H1 (cell line): Measurements from ENCODE around the gene ADGRG2. TPM values are rescaled to one million over a fixed set of nuclear protein-coding genes. Genes with fewer than 3 reads are reported as not detected.

Source experiments
- CTCF ChIA-PET: fragments of 300-600 bp; sonication (Branson Sonifier 250); formaldehyde crosslinking; loops from one replicate; lab custom pipeline; 2021; ENCODE audit not compliant: partially characterized antibody; lab: Charles Lee
- POLR2A ChIA-PET: fragments of 300-600 bp; sonication (Branson Sonifier 250); formaldehyde crosslinking; loops from one replicate; lab custom pipeline; 2021; ENCODE audit warnings: inconsistent platforms; ENCODE audit not compliant: partially characterized antibody; lab: Charles Lee
- DNase-seq, 2 experiments: peaks; one replicate each; pipeline versions ENCODE4 v3.0.0 to v3.0.0-alpha.2; 2010 to 2022; ENCODE audit warnings: low spot score in 2 of 2, low read depth in 1 of 2, mixed read lengths in 1 of 2
- FAIRE-seq: peaks from 2 replicates; lab custom pipeline; 2011; peaks lifted over from hg19 to GRCh38; lab: Jason Lieb, UNC
- H2AFZ ChIP-seq: 2 replicates; pipeline ENCODE4 v1.8.1; 2012; ENCODE audit warnings: low read length, inconsistent platforms
- H2AK5ac ChIP-seq: 2 replicates; pipeline ENCODE4 v1.6.1; 2013; ENCODE audit warnings: low read depth, low read length
- H2BK120ac ChIP-seq: replicated peaks from 2 replicates; pipeline ENCODE3; 2013; ENCODE audit warnings: low read depth, low read length, inconsistent platforms
- H2BK12ac ChIP-seq: 2 replicates; pipeline ENCODE4 v1.6.1; 2013; ENCODE audit warnings: low read depth, low read length
- H2BK15ac ChIP-seq: 2 replicates; pipeline ENCODE4 v1.6.1; 2013; ENCODE audit warnings: low read length
- H2BK20ac ChIP-seq: 2 replicates; pipeline ENCODE4 v1.6.1; 2013; ENCODE audit warnings: low read length
- H2BK5ac ChIP-seq: 2 replicates; pipeline ENCODE4 v1.6.1; 2013; ENCODE audit warnings: low read depth, low read length
- H3K14ac ChIP-seq: 2 replicates; pipeline ENCODE4 v1.6.1; 2013; ENCODE audit warnings: inconsistent platforms; ENCODE audit not compliant: insufficient read length
- H3K18ac ChIP-seq: 2 replicates; pipeline ENCODE4 v1.6.1; 2013; ENCODE audit warnings: low read length; ENCODE audit errors: extremely low read depth
- H3K23ac ChIP-seq: 2 replicates; pipeline ENCODE4 v1.6.1; 2013; ENCODE audit warnings: inconsistent platforms; ENCODE audit not compliant: insufficient read length
- H3K23me2 ChIP-seq: 2 replicates; pipeline ENCODE4 v1.6.1; 2013; ENCODE audit warnings: low read depth, low read length
- H3K27ac ChIP-seq: 2 replicates; pipeline ENCODE4 v1.6.1; 2011; ENCODE audit warnings: low read depth, low read length, inconsistent platforms
- H3K27me3 ChIP-seq, 4 experiments: replicated peaks in 1 of 4; 1 replicate in 1 of 4; 2 replicates in 3 of 4; pipeline versions ENCODE4 v1.6.1 to v1.8.1; 2011 to 2013; ENCODE audit warnings: low read length in 3 of 4, mild to moderate bottlenecking in 3 of 4, inconsistent platforms in 2 of 4, mixed read lengths in 2 of 4, moderate library complexity in 1 of 4; ENCODE audit not compliant: control insufficient read depth in 3 of 4, insufficient read depth in 3 of 4; ENCODE audit errors: extremely low read depth in 1 of 4
- H3K36me3 ChIP-seq, 4 experiments: 2 replicates each; pipeline versions ENCODE4 v1.6.1 to v1.8.1; 2011 to 2013; ENCODE audit warnings: mild to moderate bottlenecking in 4 of 4, low read length in 3 of 4, moderate library complexity in 2 of 4, control low read depth in 1 of 4, inconsistent platforms in 1 of 4; ENCODE audit not compliant: insufficient read depth in 4 of 4, control insufficient read depth in 2 of 4
- H3K4ac ChIP-seq: replicated peaks from 2 replicates; pipeline ENCODE3; 2013; ENCODE audit warnings: low read length, low read depth, mixed read lengths, inconsistent platforms; ENCODE audit not compliant: insufficient read length
- H3K4me1 ChIP-seq, 4 experiments: replicated peaks in 1 of 4; 1 replicate in 1 of 4; 2 replicates in 3 of 4; pipeline versions ENCODE4 v1.6.1 to v1.8.1; 2011 to 2013; ENCODE audit warnings: low read length in 3 of 4, inconsistent platforms in 2 of 4, mixed read lengths in 1 of 4; ENCODE audit not compliant: insufficient read depth in 4 of 4, control insufficient read depth in 3 of 4
- H3K4me2 ChIP-seq, 2 experiments: 2 replicates each; pipeline versions ENCODE4 v1.6.1 to v1.8.1; 2011 to 2013; ENCODE audit warnings: low read depth in 2 of 2, low read length in 2 of 2, control low read depth in 1 of 2, inconsistent platforms in 1 of 2, mild to moderate bottlenecking in 1 of 2; ENCODE audit not compliant: insufficient read depth in 1 of 2
- H3K4me3 ChIP-seq, 4 experiments: fragments of 200-600, 300-600 bp in 1 of 4; sonication (generic), shearing (Covaris generic), sonication (Bioruptor Twin) in 1 of 4; 2 replicates each; pipeline versions ENCODE4 v1.5.1 to v1.8.1; 2011 to 2016; ENCODE audit warnings: low read length in 4 of 4, low read depth in 3 of 4, control low read depth in 2 of 4, inconsistent platforms in 2 of 4, mild to moderate bottlenecking in 2 of 4, mixed read lengths in 1 of 4, moderate library complexity in 1 of 4; ENCODE audit not compliant: insufficient read depth in 2 of 4; ENCODE audit errors: extremely low read depth in 1 of 4
- H3K56ac ChIP-seq: replicated peaks from 2 replicates; pipeline ENCODE3; 2013; ENCODE audit warnings: low read depth, mild to moderate bottlenecking, mixed read lengths, low read length, inconsistent platforms; ENCODE audit not compliant: insufficient read length
- H3K79me1 ChIP-seq: 2 replicates; pipeline ENCODE4 v1.6.1; 2013; ENCODE audit warnings: low read depth, low read length, control low read depth
- H3K79me2 ChIP-seq, 2 experiments: 2 replicates each; pipeline versions ENCODE4 v1.6.1 to v1.8.1; 2012 to 2013; ENCODE audit warnings: low read length in 2 of 2, mild to moderate bottlenecking in 2 of 2, inconsistent platforms in 1 of 2; ENCODE audit not compliant: insufficient read depth in 2 of 2, control insufficient read depth in 1 of 2
- H3K9ac ChIP-seq, 4 experiments: replicated peaks in 1 of 4; 1 replicate in 1 of 4; 2 replicates in 3 of 4; pipeline versions ENCODE4 v1.6.1 to v1.8.1; 2011 to 2013; ENCODE audit warnings: low read depth in 3 of 4, low read length in 3 of 4, control low read depth in 2 of 4, mild to moderate bottlenecking in 2 of 4, moderate library complexity in 2 of 4, inconsistent platforms in 1 of 4; ENCODE audit errors: extremely low read depth in 1 of 4
- H3K9me3 ChIP-seq, 2 experiments: 2 replicates each; pipeline versions ENCODE4 v1.6.1 to v1.8.1; 2012 to 2013; ENCODE audit warnings: mild to moderate bottlenecking in 2 of 2, moderate library complexity in 2 of 2, control low read depth in 1 of 2, inconsistent platforms in 1 of 2, low read depth in 1 of 2, low read length in 1 of 2, mixed read lengths in 1 of 2; ENCODE audit not compliant: insufficient read depth in 2 of 2
- H4K20me1 ChIP-seq, 2 experiments: replicated peaks in 1 of 2; 2 replicates each; pipeline versions ENCODE3 to v1.8.1; 2011 to 2013; ENCODE audit warnings: inconsistent platforms in 2 of 2, low read length in 2 of 2, mild to moderate bottlenecking in 1 of 2; ENCODE audit not compliant: insufficient read depth in 2 of 2, control insufficient read depth in 1 of 2
- H4K5ac ChIP-seq: 2 replicates; pipeline ENCODE4 v1.6.1; 2013; ENCODE audit warnings: low read length, low read depth, mixed read lengths, inconsistent platforms; ENCODE audit not compliant: insufficient read length
- H4K8ac ChIP-seq: 2 replicates; pipeline ENCODE4 v1.8.0; 2013; ENCODE audit warnings: mild to moderate bottlenecking, moderate library complexity, low read length, inconsistent platforms; ENCODE audit not compliant: insufficient read depth; ENCODE audit errors: extremely low read depth
- H4K91ac ChIP-seq: replicated peaks from 2 replicates; pipeline ENCODE3; 2013; ENCODE audit warnings: low read length, mixed read lengths, inconsistent platforms; ENCODE audit not compliant: insufficient read length
- CTCF ChIP-seq, 3 experiments: IDR thresholded peaks; 1 replicate in 2 of 3; 2 replicates in 1 of 3; pipeline versions ENCODE4 v1.5.1 to v1.6.1; 2011; ENCODE audit warnings: low read length in 3 of 3, mild to moderate bottlenecking in 3 of 3, inconsistent platforms in 2 of 3, low read depth in 1 of 3, moderate library complexity in 1 of 3; ENCODE audit not compliant: insufficient read depth in 1 of 3; ENCODE audit errors: control extremely low read depth in 1 of 3
- GABPA ChIP-seq: IDR thresholded peaks from 2 replicates; pipeline ENCODE4 v1.6.1; 2011; ENCODE audit warnings: mild to moderate bottlenecking, low read length, moderate library complexity, borderline replicate concordance; ENCODE audit not compliant: insufficient read depth
- JUND ChIP-seq: IDR thresholded peaks from 2 replicates; pipeline ENCODE4 v1.6.1; 2011; ENCODE audit warnings: mild to moderate bottlenecking, improper control_type of control experiment, low read length
- NRF1 ChIP-seq: IDR thresholded peaks from 2 replicates; pipeline ENCODE4 v1.6.1; 2011; ENCODE audit warnings: mild to moderate bottlenecking, low read depth, low read length, improper control_type of control experiment
- SIN3A ChIP-seq, 2 experiments: IDR thresholded peaks in 1 of 2; conservative IDR thresholded peaks in 1 of 2; 2 replicates each; pipeline ENCODE4 v1.6.1; 2011 to 2012; ENCODE audit warnings: low read length in 2 of 2, improper control_type of control experiment in 1 of 2, low read depth in 1 of 2, mild to moderate bottlenecking in 1 of 2
- SP1 ChIP-seq: IDR thresholded peaks from 2 replicates; pipeline ENCODE4 v1.6.1; 2011; ENCODE audit warnings: low read depth, low read length
- YY1 ChIP-seq: IDR thresholded peaks from 2 replicates; pipeline ENCODE4 v1.6.1; 2011; ENCODE audit warnings: low read depth, mild to moderate bottlenecking, low read length
- WGBS, 2 experiments: shearing (Covaris generic) in 1 of 2; methylation state at CpG; one replicate each; pipeline versions ENCODE4 v1.1.6 to v1.1.7; 2013 to 2015; ENCODE audit warnings: low lambda C conversion rate in 2 of 2, mixed read lengths in 2 of 2, inconsistent platforms in 1 of 2, low coverage in 1 of 2, missing lambda C conversion rate in 1 of 2; ENCODE audit not compliant: insufficient replicate concordance in 2 of 2, insufficient coverage in 1 of 2, insufficient read length in 1 of 2; ENCODE audit errors: extremely low coverage in 1 of 2, missing lambda C conversion rate in 1 of 2; 5-methylcytosine and 5-hydroxymethylcytosine counted together
- polyA plus RNA-seq, 7 experiments: library from polyadenylated mRNA; depleted of rRNA in 3 of 7; stranded (reverse) in 5 of 7; unstranded in 2 of 7; fragments of >200 nt in 5 of 7; fragments of 200-250 nt in 2 of 7; gene quantifications; 1 replicate in 5 of 7; 2 replicates in 1 of 7; 4 replicates in 1 of 7; pipeline versions ENCODE4 v1.2.1 to v1.2.3, GENCODE V29; 2011 to 2013; ENCODE audit warnings: missing spikeins in 2 of 7, mixed read lengths in 2 of 7
- total RNA-seq: library from RNA; stranded (reverse); fragmentation: NEBNext Ultra II Directional; extraction: Animal tissue kit (Norgen Biotek cat#: 25700); gene quantifications from 2 replicates; pipeline ENCODE4 v1.2.1, GENCODE V29; 2021

Gene ADGRG2
- total and polyA plus RNA-seq, 2 of the 8 experiments (the other 6 are each of a cell fraction or from before 2014, with no cell fraction given): 8.9 to 13.3 TPM

- Histone ChIP-seq H2BK15ac (no peak overlapping the region), H4K5ac (no peak overlapping the region), H3K23me2 (no peaks in the 10 kb centered on the region), H2BK20ac (no peak overlapping the region), H3K14ac (no peak overlapping the region), H3K4ac (no peak overlapping the region), H4K20me1 (no peaks in the 10 kb centered on the region), H3K79me2 (no peaks in the 10 kb centered on the region), H4K91ac (no peak overlapping the region), H2BK120ac (no peak overlapping the region), H2AFZ (no peak overlapping the region), H3K27ac (no peak overlapping the region), H3K18ac (no peak overlapping the region), H2BK12ac (no peak overlapping the region), H3K4me2 (peak overlapping the region; percentile 21 to 44; a peak in 2 of 4 replicates), H3K23ac (no peak overlapping the region), H3K36me3 (peaks cover 0 to 3% (median 0%) of the 10 kb centered on the region in 4 experiments; a peak in 2 of 8 replicates), H2BK5ac (no peak overlapping the region), H3K4me1 (peaks cover 0 to 5% (median 2%) of the 10 kb centered on the region in 4 experiments; a peak in 4 of 7 replicates), H2AK5ac (no peak overlapping the region), H3K4me3 (no peak overlapping the region; a peak in 1 of 8 replicates), H3K79me1 (no peaks in the 10 kb centered on the region), H3K9ac (no peak overlapping the region), H3K56ac (no peak overlapping the region)
- 8% methylated on average over 4 of the region's 4 CpGs; no CpG with 5 or more reads in 1 of the 2 experiments for WGBS, 2 experiments
- DNase-seq (no peak), FAIRE-seq (no peak)
- CTCF ChIA-PET: interaction anchor here (1.1 to 1.2 kb wide), 2 partner anchors 13 to 59 kb away, joined by 3 read pairs; no protein-coding TSS in a partner anchor
- POLR2A ChIA-PET: no interaction called here
- TF ChIP-seq GABPA (no peak), NRF1 (no peak), YY1 (no peak), SP1 (no peak), CTCF (IDR thresholded peaks at IDR 0.05; ENCODE audit: control extremely low read depth in 1 of 3, insufficient read depth in 1 of 3, low read depth in 1 of 3, low read length in 3 of 3) (no peak), JUND (no peak), SIN3A (conservative IDR thresholded peaks at IDR 0.05 in 1 of 2, IDR thresholded peaks at IDR 0.05 in 1 of 2; ENCODE audit: low read depth in 1 of 2, low read length in 2 of 2) (no peak)
- TF ChIP-seq, all 59 proteins: peak for 0
- no peak overlapping the region for H4K8ac ChIP-seq
- no peaks in the 10 kb centered on the region for H3K9me3 ChIP-seq
- H3K27me3 ChIP-seq: no peaks in the 10 kb centered on the region
Measured at GRCh38 chrX:18997916-18998315, 124.4 kb downstream of the ADGRG2 start.
